ENCODE measurements around the gene SLC35G1. TPM values are rescaled to one million over a fixed set of nuclear protein-coding genes. Genes with fewer than 3 reads are reported as not detected.

SLC35G1 gene
- total and polyA plus RNA-seq, 2 of the 8 experiments (the other 6 are each of a cell fraction or from before 2014, with no cell fraction given), result 6.2 to 6.4 TPM

GRCh38 chr10:93951905-93952304 is 58.1 kb downstream of the SLC35G1 start (continued):
- no peak for TF ChIP-seq PHF8 (conservative IDR thresholded peaks at IDR 0.05; ENCODE audit: low read depth, low read length)
- no peak for TF ChIP-seq CTBP2 (IDR thresholded peaks at IDR 0.05; ENCODE audit: borderline replicate concordance, insufficient read depth, insufficient read length, low read length)
- no peak for TF ChIP-seq SUZ12 (IDR thresholded peaks at IDR 0.05; ENCODE audit: low read length)
- TF ChIP-seq SP2 (IDR thresholded peaks at IDR 0.05; ENCODE audit: low read length), result no peak

Other genes with a start within 250 kb of the SLC35G1 start
- gene FRA10AC1, start 191.4 kb upstream of the SLC35G1 start, total RNA-seq (2021; fragmentation: NEBNext Ultra II Directional; extraction: Animal tissue kit (Norgen Biotek cat#: 25700)), result 11.9 and 13.5 TPM in 2 replicates
- gene FRA10AC1, start 191.4 kb upstream of the SLC35G1 start, polyA plus RNA-seq (2011; rRNA removed), result 2.7 and 4.4 TPM in 2 replicates
- not detected in 2 replicates for gene LGI1, start 136.0 kb upstream of the SLC35G1 start, total RNA-seq (2021; fragmentation: NEBNext Ultra II Directional; extraction: Animal tissue kit (Norgen Biotek cat#: 25700))
- gene LGI1, start 136.0 kb upstream of the SLC35G1 start, polyA plus RNA-seq (2011; rRNA removed), result 0.15 and 0.28 TPM in 2 replicates
- 0.06 and 0.10 TPM in 2 replicates for gene PLCE1, start 100.0 kb downstream of the SLC35G1 start, total RNA-seq (2021; fragmentation: NEBNext Ultra II Directional; extraction: Animal tissue kit (Norgen Biotek cat#: 25700))
- gene PLCE1, start 100.0 kb downstream of the SLC35G1 start, polyA plus RNA-seq (2011; rRNA removed), result 0.05 and 0.06 TPM in 2 replicates

All from H1 (cell line).